CD4-positive, alpha-beta T cell treated with Interleukin-15 for 4 hours (primary cell): ENCODE data around the gene RAPGEF5.

ENCODE experiments used
- DNase-seq: peaks from one replicate; pipeline ENCODE4 v3.0.0-alpha.2; 2020; ENCODE audit warnings: low spot score

RAPGEF5 gene

DNA sequence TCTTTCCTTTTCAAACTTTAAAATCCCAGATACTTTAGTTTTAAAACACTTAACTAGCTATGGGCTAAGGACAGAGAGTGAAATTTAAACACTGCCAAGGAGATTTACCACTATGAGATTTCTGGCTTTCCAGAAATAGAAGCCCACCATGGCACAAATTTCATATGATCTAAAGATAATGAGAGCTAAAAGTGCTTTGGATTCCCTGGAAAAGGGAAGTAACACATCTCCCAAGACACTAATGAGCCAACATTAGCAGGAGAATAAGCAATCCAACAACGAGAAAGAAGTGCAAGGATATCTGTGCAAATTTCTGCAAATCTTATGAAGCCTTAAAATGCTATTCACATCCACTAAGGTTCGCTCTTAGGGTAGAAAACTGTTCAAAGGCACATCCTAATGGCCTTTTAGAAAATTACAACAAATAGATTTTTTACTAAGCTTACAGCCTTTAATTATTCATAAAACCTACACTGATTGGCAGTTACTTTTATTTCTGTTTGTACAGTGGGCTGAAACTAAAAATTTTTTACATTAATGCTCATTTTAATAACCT, 100.3 kb downstream of the RAPGEF5 start:
- DNase-seq, result no peak

DNA sequence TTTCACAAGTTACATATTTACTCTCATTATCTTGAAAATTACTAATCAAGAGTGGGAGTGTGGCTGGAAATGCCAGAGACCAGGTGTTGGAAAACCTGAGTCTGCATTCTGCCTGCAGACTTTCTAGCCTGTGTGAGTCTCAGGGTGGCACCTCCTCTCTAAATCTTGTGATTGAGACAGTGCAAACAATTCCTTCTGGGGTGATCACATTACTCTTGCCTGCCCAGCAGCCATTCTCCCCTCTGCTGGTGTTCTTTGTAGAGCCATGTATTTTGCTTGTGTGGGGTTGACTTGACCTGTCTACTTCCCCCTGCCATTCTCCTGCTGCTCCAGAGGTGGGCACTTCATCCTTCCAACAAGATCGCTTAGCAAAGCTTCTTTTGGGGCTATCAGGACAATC, 101.1 kb downstream of the RAPGEF5 start:
- no peak for DNase-seq

DNA sequence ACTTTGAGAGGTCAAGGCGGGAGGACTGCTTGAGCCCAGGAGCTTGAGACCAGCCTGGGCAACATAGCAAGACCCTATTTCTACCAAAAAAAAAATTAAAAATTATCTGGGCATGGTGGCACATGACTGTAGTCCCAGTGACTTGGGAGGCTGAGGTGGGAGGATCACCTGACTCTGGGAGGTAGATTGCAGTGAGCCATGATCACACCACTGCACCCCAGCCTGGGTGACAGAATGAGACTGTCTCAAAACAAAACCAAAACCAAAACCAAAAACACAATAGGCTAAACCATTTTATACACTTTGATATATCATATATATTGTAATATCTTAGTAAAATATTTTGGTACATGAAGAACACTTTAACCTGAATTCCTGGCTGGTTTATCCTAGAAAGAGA, 101.6 kb downstream of the RAPGEF5 start:
- DNase-seq, result no peak

DNA sequence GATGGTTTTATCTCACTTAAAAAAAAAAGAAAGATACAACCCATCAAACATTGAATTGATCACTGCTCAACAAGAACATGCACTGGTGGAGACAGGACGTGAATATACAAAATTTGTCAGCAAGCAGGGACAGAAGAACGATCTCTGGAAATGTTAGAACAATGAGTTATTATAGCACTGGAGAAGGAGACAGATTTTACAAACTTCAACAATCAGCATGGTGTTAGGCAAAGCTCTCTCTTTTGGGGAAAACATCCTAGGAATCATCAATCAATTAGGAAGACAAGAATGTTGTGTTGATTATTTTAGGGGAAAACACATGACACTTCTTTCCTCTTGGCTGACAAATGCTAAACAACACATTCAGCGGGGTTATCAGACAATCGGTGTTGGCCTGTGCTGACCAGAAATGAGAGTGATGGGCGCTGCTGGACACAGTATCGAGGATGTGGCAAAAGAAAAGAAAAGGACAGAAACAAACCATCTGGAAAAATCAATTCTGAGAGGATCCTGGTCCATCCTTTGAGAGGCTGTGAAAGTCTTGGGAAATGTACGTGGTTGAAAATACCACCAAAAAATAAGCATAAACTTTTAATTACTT, 103.9 kb downstream of the RAPGEF5 start:
- DNase-seq, result no peak

DNA sequence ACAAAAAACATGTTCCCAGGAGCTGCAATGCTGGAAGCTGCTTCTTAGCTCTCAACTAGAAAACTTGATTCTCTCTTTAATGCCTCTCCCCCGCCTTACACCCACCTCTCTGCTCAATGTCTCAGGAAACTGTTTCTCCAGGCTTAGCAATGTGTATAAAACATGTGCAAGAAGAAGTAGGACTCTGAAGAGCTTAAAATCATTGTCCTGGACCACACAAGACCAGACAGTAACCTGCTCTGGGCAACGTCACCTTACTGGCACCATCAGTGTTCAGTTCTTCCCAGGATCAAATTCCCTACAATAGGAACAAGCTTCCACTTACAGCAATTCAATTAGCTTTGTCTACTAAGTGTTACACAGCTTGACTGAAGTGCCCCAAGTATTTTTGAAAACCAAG, 104.9 kb downstream of the RAPGEF5 start:
- no peak for DNase-seq

DNA sequence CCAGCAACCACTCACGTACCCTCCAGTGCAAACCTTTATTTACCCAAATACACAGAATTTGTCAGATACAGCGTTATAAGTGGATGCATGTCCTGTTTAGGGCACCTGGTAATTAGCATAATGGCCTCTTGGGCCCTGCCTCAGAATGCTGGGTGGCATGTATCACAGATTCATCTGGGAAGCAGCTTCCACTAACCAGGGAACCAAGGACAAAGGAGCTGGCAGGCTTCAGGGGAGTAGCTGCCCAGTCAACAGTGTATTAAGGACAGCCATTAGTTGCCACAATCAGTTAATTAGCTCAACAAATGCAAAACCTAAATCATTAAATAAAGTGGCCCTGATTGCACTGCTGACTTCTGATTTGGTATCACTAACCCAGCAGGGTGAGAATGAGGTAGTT, 105.7 kb downstream of the RAPGEF5 start:
- DNase-seq, result no peak

DNA sequence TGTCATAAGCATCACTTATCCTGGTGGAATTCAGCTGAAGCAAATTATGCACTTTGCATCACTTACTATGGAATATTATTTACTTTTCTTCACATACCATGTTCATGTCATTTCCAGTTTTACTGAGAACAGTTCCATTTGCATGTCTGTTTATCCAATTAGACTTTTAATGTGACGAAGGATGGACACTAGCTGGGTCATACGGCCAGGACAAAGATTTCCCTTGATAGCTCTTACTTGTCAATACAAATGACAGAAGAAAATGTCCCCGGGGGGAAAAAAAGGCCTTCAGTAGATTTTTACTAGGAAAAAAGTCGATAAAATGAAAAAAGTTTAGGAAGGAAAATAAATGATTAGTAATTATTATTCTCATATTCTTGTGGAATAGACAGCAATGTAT, 106.6 kb downstream of the RAPGEF5 start:
- no peak for DNase-seq

DNA sequence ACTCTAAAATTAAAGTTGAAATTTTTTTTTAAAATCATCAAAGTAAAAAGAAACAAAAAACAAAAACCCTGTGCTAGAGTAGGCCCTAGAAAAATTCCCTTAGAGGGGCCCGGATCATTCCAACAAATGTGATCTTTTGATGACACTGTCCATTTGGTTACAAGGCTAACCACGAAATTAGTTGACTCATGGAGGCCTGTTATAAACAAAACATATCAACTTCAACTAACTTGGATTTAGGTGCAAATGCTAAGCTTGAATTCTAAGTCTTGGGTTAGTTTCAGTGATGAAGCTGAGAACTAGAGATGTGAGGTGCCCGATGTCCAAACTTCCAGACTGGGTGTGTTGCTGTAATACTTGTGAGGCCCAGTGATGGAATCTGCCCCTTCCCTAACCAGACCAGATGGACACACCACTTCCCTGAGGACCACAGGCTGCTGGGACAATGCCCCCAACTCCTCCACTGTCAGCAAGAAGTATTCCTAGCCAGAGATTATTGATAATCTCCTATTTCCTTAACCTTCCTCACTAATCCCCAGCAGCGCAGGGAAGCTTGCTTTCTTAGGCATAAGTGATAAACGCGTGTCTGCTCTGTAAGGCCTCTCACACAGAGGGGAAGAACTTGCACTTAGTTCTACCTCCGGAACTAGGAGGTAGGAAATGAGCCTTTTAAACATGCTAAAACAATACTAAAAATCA, 108.7 kb downstream of the RAPGEF5 start:
- DNase-seq, result no peak

DNA sequence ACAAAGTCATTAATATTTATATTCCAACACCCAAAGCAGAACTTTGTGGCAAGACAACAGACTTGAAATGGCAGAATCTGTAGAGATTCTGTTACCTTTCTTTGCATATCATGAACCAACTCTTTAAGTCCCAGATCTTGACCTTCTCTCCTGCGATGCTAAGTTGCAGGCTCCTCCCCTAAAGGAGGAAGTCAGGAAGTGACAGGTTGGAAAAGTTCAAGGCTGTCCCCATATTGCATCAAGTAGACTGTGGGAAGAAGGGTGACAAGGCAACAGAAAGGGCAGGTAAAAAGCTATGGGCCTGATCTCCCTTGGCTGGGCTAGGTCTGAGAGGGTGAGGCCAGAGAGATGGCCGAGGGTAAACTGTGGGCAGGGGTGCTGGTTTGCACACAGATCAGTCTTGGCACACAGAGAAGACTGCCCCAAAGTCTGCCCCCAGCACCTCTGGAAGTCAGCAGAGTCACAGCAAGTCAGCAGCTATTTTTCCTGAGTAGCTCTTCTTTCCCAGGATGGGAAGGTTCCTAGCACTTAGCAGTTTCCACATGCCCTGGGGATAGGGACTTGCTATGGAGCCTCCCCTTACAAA, 115.1 kb downstream of the RAPGEF5 start:
- no peak for DNase-seq

DNA sequence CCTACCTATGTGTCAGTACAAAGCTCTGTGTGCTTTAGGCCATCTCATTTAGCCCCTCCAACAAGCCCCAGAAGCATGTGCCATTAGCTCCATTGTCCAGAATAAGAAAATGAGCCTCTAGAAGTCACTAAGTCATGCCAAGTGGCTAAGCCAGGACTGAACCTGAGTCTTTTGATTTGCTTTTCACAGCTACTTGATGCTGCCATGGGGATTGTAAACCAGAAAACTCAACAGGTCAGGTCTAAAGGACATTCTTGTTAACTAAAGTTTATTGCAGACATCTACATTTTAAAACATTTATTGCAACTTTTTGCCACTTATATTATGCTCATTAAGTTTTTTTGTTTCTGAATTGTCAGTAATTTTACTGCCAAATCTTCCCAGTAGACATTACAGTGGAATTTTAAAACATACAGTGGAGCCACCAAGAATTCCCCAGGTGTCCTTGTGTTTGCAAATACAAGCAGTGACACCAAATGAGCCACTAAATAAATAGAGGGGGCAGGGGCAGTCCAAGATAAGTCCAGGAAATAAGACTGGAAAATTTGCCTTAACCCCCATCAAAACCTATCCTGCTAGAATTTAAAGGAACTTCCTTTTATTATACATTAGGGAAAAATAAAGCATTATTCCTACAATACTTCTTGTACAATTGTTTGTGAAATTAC, 115.9 kb downstream of the RAPGEF5 start:
- no peak for DNase-seq

DNA sequence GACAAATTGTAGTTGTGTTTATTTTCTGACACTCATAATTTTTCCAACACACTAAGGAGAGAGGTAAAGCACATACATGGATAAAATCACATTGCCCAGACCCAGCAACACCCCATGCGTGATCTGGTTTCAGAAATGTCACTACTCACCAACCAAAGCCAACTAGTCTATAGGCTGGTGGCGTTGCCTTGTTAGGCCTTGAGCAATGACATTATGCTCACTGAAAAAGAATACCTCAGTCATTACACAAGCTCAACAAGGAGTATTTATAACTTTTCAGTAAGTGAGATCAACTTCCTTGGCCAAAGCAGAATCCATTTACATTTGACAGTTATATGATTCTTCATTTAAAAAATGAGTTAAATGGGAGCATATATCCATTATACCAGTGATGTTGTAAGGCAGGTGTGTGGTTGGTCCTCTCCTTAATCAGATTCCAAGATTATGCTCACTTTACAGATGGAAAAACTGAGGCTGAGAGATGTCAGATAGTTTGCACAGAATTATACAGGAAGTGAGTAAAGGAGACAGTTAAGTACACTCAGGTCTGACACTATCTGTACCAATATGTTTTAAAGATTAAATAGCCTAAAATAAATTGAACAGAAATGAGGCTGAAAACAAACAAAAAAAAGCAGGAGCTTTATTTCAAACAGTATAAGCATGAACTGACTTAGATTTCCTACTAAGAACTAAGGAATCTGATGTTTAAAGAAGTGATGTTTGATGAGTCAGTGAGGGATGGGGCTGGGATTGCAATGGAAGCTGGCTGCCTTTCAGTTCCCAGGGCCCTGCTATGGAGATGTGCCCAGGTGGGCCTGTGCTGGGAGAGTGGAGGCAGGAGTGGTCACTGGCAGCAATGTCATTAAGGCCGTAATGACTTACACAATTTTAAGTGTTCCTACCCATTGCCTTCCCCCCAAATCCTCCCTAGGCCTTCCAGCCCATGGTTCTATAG, 118.3 kb downstream of the RAPGEF5 start:
- no peak for DNase-seq

DNA sequence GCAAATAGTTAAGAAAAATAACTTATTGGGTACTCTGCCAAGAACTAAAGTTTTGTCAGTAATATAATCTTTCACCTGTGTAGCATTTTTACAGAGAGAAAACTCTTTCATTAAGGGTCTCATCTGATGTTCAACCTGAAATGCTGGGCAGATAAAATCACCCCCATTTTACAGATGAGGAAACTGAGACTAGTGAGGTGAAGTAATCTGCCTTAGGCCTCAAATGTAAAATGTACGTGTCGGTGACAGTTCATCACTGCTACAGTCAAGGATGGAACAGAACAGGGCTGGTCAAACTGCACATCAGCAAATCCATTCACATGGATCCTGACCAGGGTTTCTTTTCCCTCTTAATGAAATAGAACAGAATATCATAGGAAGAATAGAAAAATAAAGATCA, 121.8 kb downstream of the RAPGEF5 start:
- DNase-seq, result no peak

DNA sequence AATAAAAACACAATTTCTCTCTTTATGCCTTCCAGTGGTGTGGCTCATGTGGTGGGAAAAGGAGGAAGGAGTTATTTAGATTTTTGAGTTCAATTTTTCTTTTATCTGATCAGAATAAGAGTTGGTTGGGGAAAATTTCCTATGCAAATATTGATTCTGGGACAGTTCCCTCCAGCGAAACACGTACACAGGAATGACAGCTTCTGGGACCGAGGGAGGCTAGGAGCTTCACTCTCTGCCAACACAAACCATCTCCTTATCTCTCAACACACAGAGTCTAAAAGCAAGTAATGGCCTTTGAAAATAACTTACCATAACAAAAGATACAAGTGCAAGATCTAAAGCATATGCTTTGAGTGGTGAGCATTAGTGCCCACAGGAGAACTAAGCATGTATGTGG, 122.7 kb downstream of the RAPGEF5 start:
- DNase-seq, result no peak

DNA sequence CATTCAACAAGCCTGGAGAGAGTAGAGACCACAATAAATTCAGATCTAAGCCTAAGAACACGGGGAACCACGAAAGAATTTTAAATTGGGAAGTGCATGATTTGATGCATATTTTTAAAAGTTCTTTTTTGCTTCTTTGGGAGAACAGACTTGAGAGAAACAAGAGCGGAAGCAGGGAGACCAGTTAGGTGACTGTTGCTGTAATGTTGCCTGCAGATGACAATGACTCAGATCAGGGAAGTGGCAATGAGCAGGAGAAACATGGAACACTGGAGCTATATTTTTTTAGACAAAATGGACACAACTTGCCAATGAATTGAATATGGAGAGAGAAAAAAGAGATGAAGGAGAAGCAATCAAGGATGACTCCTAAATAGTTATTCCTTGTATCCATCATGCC, 125.1 kb downstream of the RAPGEF5 start:
- DNase-seq, result no peak

DNA sequence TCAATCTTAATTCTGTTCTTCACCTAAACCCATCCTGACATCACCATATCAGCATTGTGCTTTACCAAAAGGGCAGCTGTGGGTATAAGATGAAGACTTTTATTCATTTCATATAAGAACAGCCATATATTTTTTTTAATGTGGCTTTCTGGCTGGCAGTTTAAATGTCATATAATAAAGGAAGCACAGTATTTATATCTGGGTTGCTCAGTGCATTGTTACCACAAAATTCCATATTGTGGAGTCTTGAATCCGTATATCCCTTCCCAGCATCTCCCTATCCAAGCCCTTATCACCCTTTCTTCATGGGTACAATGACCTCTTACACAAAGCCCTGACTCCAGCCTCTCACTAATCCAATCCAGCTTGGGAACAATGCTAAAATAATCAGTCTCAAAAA, 125.8 kb downstream of the RAPGEF5 start:
- DNase-seq, result no peak

DNA sequence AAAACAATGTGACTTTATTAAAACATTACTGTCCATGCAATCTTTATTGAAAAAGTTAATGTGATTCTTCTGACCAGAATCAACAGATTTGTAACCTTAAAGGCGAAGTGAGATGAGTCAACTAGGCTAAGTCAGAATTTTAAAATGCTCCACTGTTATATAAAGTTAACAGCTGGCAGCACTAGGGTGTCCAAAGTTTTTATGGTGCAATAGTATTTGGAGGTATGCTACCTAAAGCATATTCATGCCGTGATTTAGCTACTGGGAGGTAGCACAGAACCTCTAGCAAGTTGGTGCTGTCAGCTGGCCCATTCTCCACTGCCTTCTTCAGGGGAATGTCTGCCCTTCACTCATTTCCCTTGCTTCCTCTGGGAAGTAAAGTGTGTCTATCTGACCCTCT, 126.7 kb downstream of the RAPGEF5 start:
- DNase-seq, result no peak

DNA sequence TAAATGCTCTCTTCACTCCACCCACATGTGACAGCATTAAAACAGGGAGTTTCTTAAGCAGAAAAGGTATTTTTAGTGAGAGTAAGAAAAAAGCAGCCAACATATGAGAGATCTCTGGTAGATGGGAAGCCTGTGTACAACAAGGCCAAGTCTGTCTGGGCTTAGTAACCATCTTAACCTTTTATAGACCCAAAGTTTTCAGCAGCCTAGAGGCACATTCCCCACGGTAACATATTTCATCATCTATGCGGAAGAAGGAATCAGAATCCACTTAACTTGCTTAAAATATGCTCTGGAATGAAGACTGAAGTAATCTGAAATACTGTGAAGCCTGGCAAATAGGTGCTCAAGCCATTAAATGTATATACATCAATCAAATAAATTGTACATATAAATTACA, 127.8 kb downstream of the RAPGEF5 start:
- DNase-seq, result no peak

DNA sequence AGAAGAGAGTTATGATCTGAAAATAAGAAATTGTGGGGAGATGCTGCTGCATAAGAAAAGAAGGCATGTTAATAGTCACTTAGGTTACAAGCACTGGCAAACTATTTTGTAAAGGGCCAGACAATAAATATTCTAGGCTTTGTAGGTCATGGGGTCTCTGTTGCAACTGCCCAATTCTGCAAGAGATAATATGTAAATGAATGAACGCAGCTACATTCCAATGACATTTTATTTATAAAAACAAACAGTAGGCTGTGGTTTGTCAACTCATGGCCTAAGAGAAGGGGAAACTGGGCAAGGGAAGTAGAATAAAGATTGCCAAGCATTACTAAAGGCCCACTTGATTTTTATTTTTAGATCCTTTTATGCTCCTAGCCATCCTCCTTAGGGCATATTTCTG, 133.1 kb downstream of the RAPGEF5 start:
- no peak for DNase-seq

DNA sequence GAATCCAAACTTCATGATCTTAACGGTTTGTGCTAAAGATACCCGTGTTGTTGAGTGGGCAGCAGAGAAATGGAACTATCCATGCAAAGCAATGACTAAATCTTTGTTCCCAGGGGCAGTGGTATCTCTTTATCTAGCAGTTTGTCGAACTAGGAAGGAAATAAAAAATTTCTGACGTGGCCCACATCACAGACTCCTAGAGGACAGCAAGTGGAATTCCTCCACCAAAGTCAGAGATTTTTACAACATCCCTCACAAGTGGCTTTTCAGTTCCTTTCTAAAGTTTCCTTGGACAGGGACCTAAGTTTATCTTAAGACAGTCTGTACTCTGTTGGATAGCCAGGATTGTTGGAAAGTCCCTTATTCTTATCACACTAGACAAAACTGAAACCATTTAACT, 136.0 kb downstream of the RAPGEF5 start:
- no peak for DNase-seq

DNA sequence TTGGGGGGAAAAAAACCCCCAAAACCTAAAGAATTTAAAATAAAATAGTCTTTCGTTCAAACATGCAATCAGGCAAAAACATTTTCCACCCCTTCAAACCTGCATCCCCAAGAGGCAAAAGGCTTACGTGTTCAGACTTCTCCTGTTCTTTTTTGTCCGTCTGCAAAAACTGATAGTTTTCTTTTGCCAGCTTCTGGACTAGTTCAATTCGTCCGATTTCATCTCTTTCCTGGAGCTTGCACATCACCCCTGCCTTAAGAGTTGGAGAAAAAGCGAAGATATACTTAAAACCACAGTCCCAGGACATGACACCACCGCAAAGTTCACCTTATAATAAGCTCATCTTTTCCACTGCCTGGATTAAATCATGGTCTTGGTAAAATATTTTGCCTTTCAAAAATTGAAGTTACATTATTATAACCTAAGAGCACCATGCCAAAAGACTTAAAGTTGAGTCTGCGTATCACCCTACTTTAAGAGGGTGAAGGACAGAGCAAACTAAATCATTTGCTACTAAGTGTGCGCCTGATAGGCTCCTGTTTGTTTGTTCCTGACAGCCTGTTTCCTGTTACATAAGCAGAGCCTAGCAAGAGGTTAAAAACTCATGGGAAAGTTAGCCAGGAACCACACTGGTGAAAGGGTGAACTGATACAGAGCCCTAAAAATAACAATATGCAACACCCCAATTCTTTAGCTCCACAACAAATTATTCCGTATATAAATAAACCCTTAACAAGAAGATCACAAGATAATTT, 137.0 kb downstream of the RAPGEF5 start:
- no peak for DNase-seq

DNA sequence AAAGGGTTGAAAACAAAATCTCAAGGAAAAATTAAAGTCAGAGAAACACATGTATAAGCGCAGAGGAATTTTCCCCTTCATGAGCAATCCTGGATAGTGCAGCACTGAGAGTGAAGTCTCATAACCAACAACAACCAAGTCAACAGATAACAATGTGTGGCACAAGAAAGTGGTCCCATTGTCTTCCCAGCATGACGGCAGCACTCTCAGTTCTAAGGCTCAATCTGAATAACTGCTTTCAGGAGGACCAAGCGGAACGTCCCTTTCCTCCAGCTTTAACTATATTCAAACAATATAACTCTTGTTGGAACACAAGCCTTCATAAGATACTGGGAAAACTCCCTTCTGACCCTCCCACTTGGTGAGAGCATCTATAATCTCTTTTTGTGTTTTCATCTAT, 137.9 kb downstream of the RAPGEF5 start:
- DNase-seq, result no peak
